Midbrain (tissue), 1 donor: Measurements from ENCODE around the gene GANAB.
A peak's percentile ranks its signal among the peaks of the same experiment; 100 is the strongest.
"Not testable (repeated sequence)": the region's sequence is repeated elsewhere in the genome, so short reads cannot be mapped to it uniquely, and the experiment has no call there.

Source experiments
- DNase-seq: peaks from one replicate; lab custom pipeline; 2025; lab: John Stamatoyannopoulos, UW

Gene GANAB

GRCh38 chr11:62601372-62602140 lies 44.9 kb downstream of the GANAB start, which contains the start of gene MTA2:
Gene MTA2 (minus strand): TSS chr11:62601865. CDS start chr11:62601450, 415 bp downstream.
- peak; percentile 98 for DNase-seq

GRCh38 chr11:62601122-62601371 lies 45.4 kb downstream of the GANAB start:
- no peak for DNase-seq

- no peak for DNase-seq
Observed at GRCh38 chr11:62600367-62601121, 45.9 kb downstream of the GANAB start.

- no peak for DNase-seq
Observed at GRCh38 chr11:62599901-62600300, 46.5 kb downstream of the GANAB start.

- peak; percentile 89 for DNase-seq
Observed at GRCh38 chr11:62599069-62599696, 47.2 kb downstream of the GANAB start.

DNA sequence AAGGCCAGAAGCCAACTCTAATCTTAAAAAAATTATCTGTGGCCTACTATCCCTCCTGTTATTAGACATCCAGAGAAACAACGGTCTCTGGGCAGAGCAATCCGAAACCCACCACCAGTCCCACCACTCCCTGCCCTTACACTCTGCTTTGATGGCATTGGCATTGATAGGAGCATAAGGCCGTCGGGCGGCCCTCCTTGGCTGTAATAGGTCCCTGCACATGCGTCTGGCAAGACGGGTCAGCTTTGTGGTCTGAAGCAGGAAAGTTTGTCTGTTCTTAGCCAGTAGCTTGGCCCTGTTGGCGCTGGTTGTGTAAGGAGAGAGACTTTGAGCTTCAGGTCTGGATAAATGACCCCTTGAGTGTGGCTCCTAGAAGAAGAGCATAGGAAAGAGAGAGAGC lies 51.3 kb downstream of the GANAB start:
- no peak for DNase-seq

DNA sequence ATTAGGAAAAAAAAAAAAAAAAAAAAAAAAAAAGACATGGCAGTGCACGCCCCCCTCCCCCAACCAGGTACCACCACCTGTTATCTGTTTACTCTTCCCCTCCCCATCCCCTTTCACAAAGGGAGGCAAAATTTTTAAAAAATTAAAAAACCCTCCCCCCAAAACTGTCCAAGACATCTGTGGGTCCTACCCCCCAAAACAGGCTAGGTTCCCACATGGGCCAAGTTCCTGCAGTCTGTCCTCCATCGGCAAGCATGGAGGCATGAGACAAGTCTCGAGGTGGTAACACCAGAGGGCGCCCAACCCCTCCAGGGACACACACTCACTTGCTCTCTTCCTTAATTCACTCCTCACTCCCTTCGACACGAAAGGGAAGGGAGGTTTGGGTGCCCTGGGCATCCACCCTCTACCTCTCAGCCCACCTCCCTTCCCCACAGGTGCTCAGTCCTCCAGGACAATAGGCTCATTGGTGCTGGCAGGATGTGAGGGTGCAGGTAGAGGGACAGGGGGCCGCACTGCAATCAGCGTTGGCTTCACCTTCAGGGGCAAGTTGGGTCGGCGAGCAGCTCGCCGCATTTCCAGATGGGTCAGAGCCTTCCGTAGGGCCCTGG lies 52.9 kb downstream of the GANAB start:
- peak; percentile 55 for DNase-seq

DNA sequence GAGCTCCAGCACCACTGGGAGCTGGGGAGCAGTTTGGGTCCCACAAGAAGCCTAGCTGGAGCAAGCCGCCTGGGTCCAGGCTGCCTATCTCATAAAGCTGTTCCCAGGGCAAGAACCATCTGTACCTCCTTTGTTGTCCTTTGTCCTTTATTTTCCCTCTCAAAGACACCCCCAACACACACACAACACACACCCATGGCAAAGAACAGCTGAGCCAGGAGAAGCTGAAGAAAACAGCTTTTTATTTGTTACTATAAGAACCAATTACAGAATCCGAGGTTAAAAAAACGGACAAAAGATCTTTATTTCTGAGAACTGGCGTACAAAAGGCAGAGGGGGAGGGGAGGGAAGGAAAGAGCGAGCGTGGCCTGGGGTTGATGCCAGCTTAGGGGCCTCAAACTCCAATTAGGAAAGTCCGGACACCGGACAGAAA lies 53.4 kb downstream of the GANAB start:
- peak; percentile 63 for DNase-seq

- peak; percentile 35 for DNase-seq
Observed at GRCh38 chr11:62592146-62592815, 54.1 kb downstream of the GANAB start.

DNA sequence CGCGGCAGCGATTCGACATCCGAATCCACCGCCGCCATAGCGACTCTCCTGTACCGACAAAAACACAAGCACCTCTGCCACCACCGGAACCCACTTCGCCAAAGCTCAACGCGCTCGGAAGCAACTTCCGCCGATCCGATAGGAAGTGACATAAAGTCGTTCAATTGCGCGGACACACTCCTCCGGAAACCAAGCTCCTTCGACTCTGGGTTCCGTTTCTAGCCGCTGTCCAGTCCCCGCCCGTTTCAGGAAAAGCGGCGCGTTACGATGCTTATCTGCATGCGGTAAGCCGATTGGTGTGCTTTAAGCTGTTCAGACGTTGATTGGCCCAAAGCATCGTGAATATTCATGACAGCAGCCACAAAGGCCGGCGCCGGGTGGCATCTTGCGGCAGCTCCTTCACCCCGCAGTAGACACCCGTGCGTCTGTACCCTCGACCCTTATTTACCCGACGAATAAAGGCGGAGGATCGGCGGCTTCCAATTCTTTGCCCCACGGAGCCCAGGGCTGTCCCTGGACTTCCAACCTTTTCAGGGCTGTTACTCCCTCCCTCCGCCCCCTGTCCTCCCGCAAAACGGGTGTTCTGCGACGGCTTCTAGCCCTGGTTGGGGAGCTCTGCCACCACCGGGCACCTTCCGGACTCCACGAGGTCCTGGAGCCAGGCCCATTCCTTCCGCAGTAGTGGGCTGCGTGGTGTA lies 54.8 kb downstream of the GANAB start, which contains the start of gene TUT1:
Gene TUT1 (minus strand): TSS at position 76 of the 698 bp plus-strand sequence. CDS start 38 bp downstream, at position 38.
- peak; percentile 99 for DNase-seq

GRCh38 chr11:62588966-62589637 lies 57.3 kb downstream of the GANAB start:
- DNase-seq = no peak

GRCh38 chr11:62585356-62585755 lies 61.1 kb downstream of the GANAB start:
- DNase-seq = not testable (repeated sequence)

GRCh38 chr11:62581735-62582134 lies 64.7 kb downstream of the GANAB start:
- DNase-seq = not testable (repeated sequence)

DNA sequence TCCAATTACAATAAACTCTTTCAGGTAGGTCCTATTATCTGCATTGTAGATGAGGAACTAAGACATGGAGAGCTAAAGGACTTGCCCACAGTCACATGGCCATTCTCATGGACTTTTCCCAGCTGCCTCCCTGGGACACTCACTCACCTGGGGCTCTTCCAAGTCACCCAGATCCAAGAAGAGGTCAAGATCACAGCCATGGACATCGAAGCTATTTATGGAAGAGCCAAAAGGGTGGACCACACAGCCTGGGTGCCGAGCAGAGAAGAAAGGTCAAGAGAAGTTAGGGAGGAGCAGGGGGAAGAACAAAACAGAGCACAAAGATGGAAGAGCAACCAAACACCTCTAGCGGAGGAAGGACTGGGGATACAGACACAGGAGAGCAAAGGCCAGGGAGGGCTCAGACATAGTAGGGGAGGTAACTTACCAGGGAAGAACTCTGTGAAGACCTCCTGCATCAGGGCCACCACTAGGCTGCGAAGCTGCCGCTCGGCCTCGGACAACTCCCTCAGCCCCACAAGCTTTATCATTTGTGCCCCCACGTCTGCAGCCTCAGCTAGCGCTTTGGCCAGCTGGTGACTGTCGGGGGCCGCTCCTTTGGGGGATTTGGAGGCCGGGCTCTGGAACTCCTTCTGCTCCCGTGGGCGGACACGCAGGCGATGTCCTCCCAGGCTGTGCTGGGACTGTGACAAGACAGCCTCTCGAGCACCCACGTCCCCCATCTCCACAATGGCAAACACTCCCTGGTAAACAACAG lies 65.3 kb downstream of the GANAB start:
- DNase-seq = no peak

- no peak for DNase-seq
Observed at GRCh38 chr11:62579252-62579651, 67.2 kb downstream of the GANAB start.

- no peak for DNase-seq
Observed at GRCh38 chr11:62578541-62578940, 67.9 kb downstream of the GANAB start.

DNA sequence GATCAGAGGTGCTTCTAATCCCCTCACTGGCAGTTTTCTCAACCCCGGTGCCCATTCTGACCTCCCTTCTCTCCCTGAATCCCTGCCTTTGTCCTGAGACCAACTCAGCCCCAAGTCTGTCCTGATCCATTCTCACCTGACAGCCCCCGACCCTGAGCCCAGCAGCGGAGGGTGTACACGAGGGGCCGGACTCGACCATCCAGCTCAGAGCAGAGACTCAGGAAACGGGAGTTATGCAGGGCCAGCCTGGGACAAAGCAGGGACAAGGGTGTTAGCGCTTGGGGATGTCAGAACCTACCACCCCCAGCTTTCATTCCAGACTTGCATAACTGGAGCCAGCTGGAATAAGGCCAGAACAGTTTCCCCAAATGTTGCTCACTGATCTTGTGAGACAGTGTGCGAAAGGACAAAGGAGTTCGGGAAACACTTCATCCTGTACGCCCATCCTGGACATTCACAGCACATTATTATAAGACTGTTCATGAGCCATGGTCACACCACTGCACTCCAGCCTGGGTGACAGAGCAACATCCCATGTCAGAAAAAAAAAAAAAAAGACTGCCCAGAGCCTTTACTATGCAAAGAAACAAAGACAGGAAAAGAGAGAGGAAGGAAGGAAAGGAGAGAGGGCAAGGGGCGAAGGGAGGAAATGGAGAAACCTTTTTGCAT lies 69.2 kb downstream of the GANAB start:
- DNase-seq = no peak

- DNase-seq = no peak
Observed at GRCh38 chr11:62575837-62576236, 70.6 kb downstream of the GANAB start.

GRCh38 chr11:62575156-62575555 lies 71.3 kb downstream of the GANAB start:
- DNase-seq = no peak
